Calu3 (cell line): ENCODE results near the gene MBL2. TPM values are rescaled to one million over a fixed set of nuclear protein-coding genes. Genes with fewer than 3 reads are reported as not detected.

Experiments
- BruUV-seq: library from RNA; stranded (reverse); fragments of 400-500 nt; replicated peaks from 2 replicates; lab custom pipeline; 2021; lab: Mats Ljungman, UMichigan
- CTCF ChIA-PET: fragments of 300-600 bp; sonication (Branson Sonifier 250); formaldehyde crosslinking; loops from one replicate; lab custom pipeline; 2022; ENCODE audit warnings: antibody characterized with exemption; lab: Charles Lee
- DNase-seq: peaks from one replicate; pipeline ENCODE4 v3.0.0; 2022
- H3K27ac Mint-ChIP-seq: one replicate; pipeline ENCODE4 v1.8.0; 2022; ENCODE audit warnings: mixed read lengths; ENCODE audit not compliant: unreplicated experiment
- H3K27me3 Mint-ChIP-seq: one replicate; pipeline ENCODE4 v1.8.0; 2022; ENCODE audit warnings: mixed read lengths; ENCODE audit not compliant: unreplicated experiment
- H3K36me3 Mint-ChIP-seq: one replicate; pipeline ENCODE4 v1.8.0; 2022; ENCODE audit warnings: mild to moderate bottlenecking, moderate library complexity, mixed read lengths; ENCODE audit not compliant: insufficient read depth, unreplicated experiment
- H3K4me1 Mint-ChIP-seq: one replicate; pipeline ENCODE4 v1.8.0; 2022; ENCODE audit warnings: mild to moderate bottlenecking, low read depth, mixed read lengths; ENCODE audit not compliant: unreplicated experiment
- H3K4me3 Mint-ChIP-seq: one replicate; pipeline ENCODE4 v1.8.0; 2022; ENCODE audit warnings: mild to moderate bottlenecking, low read depth, moderate library complexity, mixed read lengths; ENCODE audit not compliant: unreplicated experiment
- H3K9me3 Mint-ChIP-seq: one replicate; pipeline ENCODE4 v1.8.0; 2022; ENCODE audit warnings: low read depth, mixed read lengths; ENCODE audit not compliant: unreplicated experiment
- CTCF ChIP-seq: fragments of 200-600 bp; IDR thresholded peaks from one replicate; pipeline ENCODE4 v1.8.0; 2022; ENCODE audit warnings: antibody characterized with exemption; ENCODE audit not compliant: unreplicated experiment
- intact Hi-C: fragments of 100-400 bp; cut with micrococcal nuclease; formaldehyde crosslinking; loops from one replicate; pipeline ENCODE4 v1.10.0; 2022; ENCODE audit not compliant: unreplicated experiment
- total RNA-seq: library from RNA; stranded (reverse); gene quantifications from 2 replicates; pipeline ENCODE4 v1.2.3, GENCODE V29; 2022

MBL2 gene
- total RNA-seq, 1 experiment from 2014 or later = not detected

- Mint-ChIP-seq H3K36me3 (no peaks in the 10 kb centered on the region), H3K4me1 (no peaks in the 10 kb centered on the region), H3K27ac (no peak overlapping the region), H3K27me3 (no peaks in the 10 kb centered on the region), H3K4me3 (no peak overlapping the region), H3K9me3 (no peaks in the 10 kb centered on the region)
- no peak for DNase-seq
- intact Hi-C loops = no loop called here
- no peak for TF ChIP-seq CTCF
- CTCF ChIA-PET = interaction anchor here (0.5 kb wide), 1 partner anchor 653 kb away, joined by 7 read pairs; no protein-coding TSS in a partner anchor
- no TSS peak for BruUV-seq
Measured at GRCh38 chr10:52762088-52762487, 10.5 kb downstream of the MBL2 start.

GRCh38 chr10:52759154-52759553, 13.4 kb downstream of the MBL2 start:
- no peak for TF ChIP-seq CTCF
- intact Hi-C loops = no loop called here
- no peaks in the 10 kb centered on the region for H3K27me3 Mint-ChIP-seq
- no peak overlapping the region for H3K4me3 Mint-ChIP-seq
- no peaks in the 10 kb centered on the region for H3K4me1 Mint-ChIP-seq
- H3K36me3 Mint-ChIP-seq = no peaks in the 10 kb centered on the region
- BruUV-seq = no TSS peak
- no peak for DNase-seq
- CTCF ChIA-PET = no interaction called here
- H3K9me3 Mint-ChIP-seq = no peaks in the 10 kb centered on the region
- no peak overlapping the region for H3K27ac Mint-ChIP-seq

- H3K27me3 Mint-ChIP-seq = no peaks in the 10 kb centered on the region
- CTCF ChIA-PET = no interaction called here
- no peak overlapping the region for H3K27ac Mint-ChIP-seq
- H3K4me3 Mint-ChIP-seq = no peak overlapping the region
- TF ChIP-seq CTCF = no peak
- intact Hi-C loops = no loop called here
- H3K36me3 Mint-ChIP-seq = no peaks in the 10 kb centered on the region
- H3K4me1 Mint-ChIP-seq = no peaks in the 10 kb centered on the region
- BruUV-seq = no TSS peak
- no peak for DNase-seq
- H3K9me3 Mint-ChIP-seq = no peaks in the 10 kb centered on the region
Measured at GRCh38 chr10:52758406-52758805, 14.2 kb downstream of the MBL2 start.

- CTCF ChIA-PET = no interaction called here
- no peaks in the 10 kb centered on the region for H3K4me1 Mint-ChIP-seq
- BruUV-seq = no TSS peak
- intact Hi-C loops = no loop called here
- no peak for TF ChIP-seq CTCF
- no peaks in the 10 kb centered on the region for H3K36me3 Mint-ChIP-seq
- no peaks in the 10 kb centered on the region for H3K27me3 Mint-ChIP-seq
- H3K4me3 Mint-ChIP-seq = no peak overlapping the region
- H3K27ac Mint-ChIP-seq = no peak overlapping the region
- no peak for DNase-seq
- no peaks in the 10 kb centered on the region for H3K9me3 Mint-ChIP-seq
Measured at GRCh38 chr10:52757773-52758172, 14.8 kb downstream of the MBL2 start.

- Mint-ChIP-seq H3K4me3 (no peak overlapping the region), H3K4me1 (no peaks in the 10 kb centered on the region), H3K9me3 (no peaks in the 10 kb centered on the region), H3K27ac (no peak overlapping the region), H3K36me3 (no peaks in the 10 kb centered on the region), H3K27me3 (no peaks in the 10 kb centered on the region)
- no TSS peak for BruUV-seq
- no peak for DNase-seq
- TF ChIP-seq CTCF = no peak
- CTCF ChIA-PET = no interaction called here
- intact Hi-C loops = no loop called here
Measured at GRCh38 chr10:52756966-52757365, 15.6 kb downstream of the MBL2 start.
